Effector memory CD4-positive, alpha-beta T cell (primary cell): ENCODE results near the gene PGBD4.
"Not testable (repeated sequence)": the region's sequence is repeated elsewhere in the genome, so short reads cannot be mapped to it uniquely, and the experiment has no call there.

Source experiments
- DNase-seq, 3 donors: peaks; one replicate each; pipeline ENCODE4 v3.0.0-alpha.2; 2020
- H3K27ac ChIP-seq: 2 replicates; pipeline ENCODE4 v1.7.0; 2013; ENCODE audit warnings: mild to moderate bottlenecking, low read length, moderate library complexity; ENCODE audit not compliant: insufficient read depth, poor library complexity, severe bottlenecking
- H3K27me3 ChIP-seq: replicated peaks from 2 replicates; pipeline ENCODE4 v1.7.0; 2013; ENCODE audit warnings: mild to moderate bottlenecking, low read length; ENCODE audit not compliant: insufficient read depth, control insufficient read depth, poor library complexity, severe bottlenecking
- H3K36me3 ChIP-seq: 2 replicates; pipeline ENCODE4 v1.7.0; 2013; ENCODE audit warnings: mild to moderate bottlenecking, low read length, moderate library complexity; ENCODE audit not compliant: control insufficient read depth, insufficient read depth
- H3K4me1 ChIP-seq: 2 replicates; pipeline ENCODE4 v1.7.0; 2013; ENCODE audit warnings: low read length, mild to moderate bottlenecking; ENCODE audit not compliant: control insufficient read depth, insufficient read depth, poor library complexity, severe bottlenecking
- H3K4me3 ChIP-seq: 2 replicates; pipeline ENCODE4 v1.7.0; 2013; ENCODE audit warnings: low read length, low read depth, mild to moderate bottlenecking; ENCODE audit not compliant: insufficient read depth, poor library complexity, severe bottlenecking
- H3K9me3 ChIP-seq: 2 replicates; pipeline ENCODE4 v1.7.0; 2013; ENCODE audit warnings: mild to moderate bottlenecking, low read length, moderate library complexity; ENCODE audit not compliant: control insufficient read depth

PGBD4 gene

GRCh38 chr15:34111488-34111887 is 9.6 kb downstream of the PGBD4 start:
- Histone ChIP-seq H3K27ac (no peak overlapping the region), H3K9me3 (no peaks in the 10 kb centered on the region), H3K4me1 (no peaks in the 10 kb centered on the region), H3K36me3 (no peaks in the 10 kb centered on the region), H3K27me3 (no peaks in the 10 kb centered on the region), H3K4me3 (no peak overlapping the region)
- DNase-seq = no peak

- no peak for DNase-seq
- no peak overlapping the region for H3K27ac ChIP-seq
- H3K36me3 ChIP-seq = no peaks in the 10 kb centered on the region
- H3K9me3 ChIP-seq = no peaks in the 10 kb centered on the region
- no peaks in the 10 kb centered on the region for H3K4me1 ChIP-seq
- no peaks in the 10 kb centered on the region for H3K27me3 ChIP-seq
- no peak overlapping the region for H3K4me3 ChIP-seq
Observed at GRCh38 chr15:34114215-34114614, 12.3 kb downstream of the PGBD4 start.

GRCh38 chr15:34114739-34115138 is 12.9 kb downstream of the PGBD4 start:
- H3K4me3 ChIP-seq = no peak overlapping the region
- no peaks in the 10 kb centered on the region for H3K4me1 ChIP-seq
- H3K27me3 ChIP-seq = no peaks in the 10 kb centered on the region
- H3K9me3 ChIP-seq = no peaks in the 10 kb centered on the region
- DNase-seq = no peak
- H3K27ac ChIP-seq = no peak overlapping the region
- H3K36me3 ChIP-seq = no peaks in the 10 kb centered on the region

- DNase-seq = no peak
- H3K27ac ChIP-seq = no peak overlapping the region
- H3K9me3 ChIP-seq = no peaks in the 10 kb centered on the region
- no peaks in the 10 kb centered on the region for H3K4me1 ChIP-seq
- H3K27me3 ChIP-seq = no peaks in the 10 kb centered on the region
- H3K36me3 ChIP-seq = no peaks in the 10 kb centered on the region
- no peak overlapping the region for H3K4me3 ChIP-seq
Observed at GRCh38 chr15:34116620-34117019, 14.7 kb downstream of the PGBD4 start.

GRCh38 chr15:34119291-34119690 is 17.4 kb downstream of the PGBD4 start:
- Histone ChIP-seq H3K36me3 (no peaks in the 10 kb centered on the region), H3K4me3 (no peak overlapping the region), H3K27ac (no peak overlapping the region), H3K27me3 (no peaks in the 10 kb centered on the region), H3K9me3 (no peaks in the 10 kb centered on the region), H3K4me1 (no peaks in the 10 kb centered on the region)
- no peak for DNase-seq

GRCh38 chr15:34120420-34120819 is 18.5 kb downstream of the PGBD4 start:
- DNase-seq, H3K27ac ChIP-seq, H3K4me3 ChIP-seq, H3K9me3 ChIP-seq, H3K27me3 ChIP-seq, H3K36me3 ChIP-seq, H3K4me1 ChIP-seq: not testable (repeated sequence)

- not testable (repeated sequence) for H3K4me3 ChIP-seq, H3K36me3 ChIP-seq, H3K4me1 ChIP-seq, H3K27me3 ChIP-seq, H3K27ac ChIP-seq, H3K9me3 ChIP-seq, DNase-seq
Observed at GRCh38 chr15:34121786-34122185, 19.9 kb downstream of the PGBD4 start.

GRCh38 chr15:34122771-34123183 is 20.9 kb downstream of the PGBD4 start:
- no peak overlapping the region for H3K4me3 ChIP-seq
- H3K27me3 ChIP-seq = no peaks in the 10 kb centered on the region
- H3K27ac ChIP-seq = no peak overlapping the region
- H3K36me3 ChIP-seq = no peaks in the 10 kb centered on the region
- no peaks in the 10 kb centered on the region for H3K4me1 ChIP-seq
- no peaks in the 10 kb centered on the region for H3K9me3 ChIP-seq
- no peak for DNase-seq

- Histone ChIP-seq H3K27ac (no peak overlapping the region), H3K27me3 (no peaks in the 10 kb centered on the region), H3K4me3 (no peak overlapping the region), H3K4me1 (no peaks in the 10 kb centered on the region), H3K36me3 (no peaks in the 10 kb centered on the region), H3K9me3 (no peaks in the 10 kb centered on the region)
- DNase-seq = no peak
Observed at GRCh38 chr15:34124651-34125050, 22.8 kb downstream of the PGBD4 start.

GRCh38 chr15:34125945-34126344 is 24.1 kb downstream of the PGBD4 start:
- H3K36me3 ChIP-seq = no peaks in the 10 kb centered on the region
- no peaks in the 10 kb centered on the region for H3K4me1 ChIP-seq
- H3K9me3 ChIP-seq = no peaks in the 10 kb centered on the region
- no peaks in the 10 kb centered on the region for H3K27me3 ChIP-seq
- no peak overlapping the region for H3K4me3 ChIP-seq
- no peak overlapping the region for H3K27ac ChIP-seq
- no peak for DNase-seq

- no peak for DNase-seq
- no peaks in the 10 kb centered on the region for H3K27me3 ChIP-seq
- H3K36me3 ChIP-seq = no peaks in the 10 kb centered on the region
- no peaks in the 10 kb centered on the region for H3K9me3 ChIP-seq
- H3K4me3 ChIP-seq = no peak overlapping the region
- H3K4me1 ChIP-seq = no peaks in the 10 kb centered on the region
- H3K27ac ChIP-seq = no peak overlapping the region
Observed at GRCh38 chr15:34126522-34126921, 24.6 kb downstream of the PGBD4 start.
